ENCODE data around the gene CREB3L1. TPM values are rescaled to one million over a fixed set of nuclear protein-coding genes. Genes with fewer than 3 reads are reported as not detected.

CREB3L1 gene
- total and polyA plus RNA-seq, 2 donors (not counting 3 experiments of a cell fraction or from before 2014, with no cell fraction given): 0.23 to 0.84 TPM

DNA sequence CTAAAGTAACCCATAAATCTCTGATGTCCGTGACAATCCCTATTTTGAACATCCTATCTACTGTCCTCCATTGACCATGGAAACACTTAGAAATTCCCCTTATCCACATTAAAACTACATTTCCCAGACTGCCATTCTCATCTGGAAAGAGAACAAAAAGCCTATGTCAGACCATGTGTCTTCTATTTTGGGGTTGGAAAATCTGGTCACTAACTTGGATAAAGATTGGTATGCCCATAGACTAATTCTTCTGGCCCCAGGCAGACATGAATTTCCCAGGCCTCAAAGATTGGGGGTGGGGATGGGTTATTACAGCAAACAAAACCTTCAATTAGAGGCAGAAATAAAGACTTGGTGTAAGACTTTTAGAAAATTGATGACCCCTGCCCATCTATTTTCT lies 30.9 kb upstream of the CREB3L1 start:
- CTCF ChIA-PET: interaction anchor here (0.8 to 1.1 kb wide), 2 partner anchors 63 to 69 kb away, joined by 3 to 5 read pairs; no protein-coding TSS in a partner anchor
- no peaks in the 10 kb centered on the region for H3K9me3 ChIP-seq (replicated peaks; ENCODE audit: control insufficient read depth, insufficient read depth, low read length)

More for the DNA sequence above, 30.9 kb upstream of the CREB3L1 start:
- no peak for TF ChIP-seq MYC (IDR thresholded peaks at IDR 0.05; ENCODE audit: low read depth, low read length)
- no peak for TF ChIP-seq POLR2A (IDR thresholded peaks at IDR 0.05; ENCODE audit: low read depth, low read length)
- no peak for TF ChIP-seq POLR2AphosphoS5 (IDR thresholded peaks at IDR 0.05; ENCODE audit: insufficient read depth, low read depth, low read length)
- TF ChIP-seq, protein P1, sequence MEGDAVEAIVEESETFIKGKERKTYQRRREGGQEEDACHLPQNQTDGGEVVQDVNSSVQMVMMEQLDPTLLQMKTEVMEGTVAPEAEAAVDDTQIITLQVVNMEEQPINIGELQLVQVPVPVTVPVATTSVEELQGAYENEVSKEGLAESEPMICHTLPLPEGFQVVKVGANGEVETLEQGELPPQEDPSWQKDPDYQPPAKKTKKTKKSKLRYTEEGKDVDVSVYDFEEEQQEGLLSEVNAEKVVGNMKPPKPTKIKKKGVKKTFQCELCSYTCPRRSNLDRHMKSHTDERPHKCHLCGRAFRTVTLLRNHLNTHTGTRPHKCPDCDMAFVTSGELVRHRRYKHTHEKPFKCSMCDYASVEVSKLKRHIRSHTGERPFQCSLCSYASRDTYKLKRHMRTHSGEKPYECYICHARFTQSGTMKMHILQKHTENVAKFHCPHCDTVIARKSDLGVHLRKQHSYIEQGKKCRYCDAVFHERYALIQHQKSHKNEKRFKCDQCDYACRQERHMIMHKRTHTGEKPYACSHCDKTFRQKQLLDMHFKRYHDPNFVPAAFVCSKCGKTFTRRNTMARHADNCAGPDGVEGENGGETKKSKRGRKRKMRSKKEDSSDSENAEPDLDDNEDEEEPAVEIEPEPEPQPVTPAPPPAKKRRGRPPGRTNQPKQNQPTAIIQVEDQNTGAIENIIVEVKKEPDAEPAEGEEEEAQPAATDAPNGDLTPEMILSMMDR (IDR thresholded peaks at IDR 0.05; ENCODE audit: extremely low read depth in 1 of 2, insufficient read depth in 1 of 2, low read depth in 1 of 2, low read length in 2 of 2): no peak
- no peak for TF ChIP-seq FOS (IDR thresholded peaks at IDR 0.05; ENCODE audit: borderline replicate concordance, insufficient read depth, low read length)
- no peak for TF ChIP-seq JUN (IDR thresholded peaks at IDR 0.05; ENCODE audit: borderline replicate concordance, insufficient read depth, insufficient read length, low read depth)
- TF ChIP-seq EZH2 (IDR thresholded peaks at IDR 0.05; ENCODE audit: borderline replicate concordance, low read depth, low read length, severe bottlenecking): no peak
- TF ChIP-seq, protein P2, sequence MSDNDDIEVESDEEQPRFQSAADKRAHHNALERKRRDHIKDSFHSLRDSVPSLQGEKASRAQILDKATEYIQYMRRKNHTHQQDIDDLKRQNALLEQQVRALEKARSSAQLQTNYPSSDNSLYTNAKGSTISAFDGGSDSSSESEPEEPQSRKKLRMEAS (IDR thresholded peaks at IDR 0.05; ENCODE audit: insufficient read depth, insufficient read length): no peak
- TF ChIP-seq GATA2 (IDR thresholded peaks at IDR 0.05; ENCODE audit: insufficient read depth, insufficient read length, low read depth, low read length): no peak
- Histone ChIP-seq H3K4me1 (ENCODE audit: control insufficient read depth, extremely low read depth, insufficient read depth, low read length) (peaks cover 12% of the 10 kb centered on the region), H4K20me1 (replicated peaks; ENCODE audit: control insufficient read depth, extremely low read depth, insufficient read depth, low read length) (no peaks in the 10 kb centered on the region), H3K79me2 (ENCODE audit: control insufficient read depth, insufficient read depth, low read length) (no peaks in the 10 kb centered on the region), H3K9ac (replicated peaks; ENCODE audit: extremely low read depth, insufficient read depth, low read length) (no peak overlapping the region), H3K4me3 (replicated peaks in 1 of 3; ENCODE audit: insufficient read depth in 1 of 3, low read depth in 1 of 3, low read length in 3 of 3) (no peak overlapping the region), H3K36me3 (ENCODE audit: control insufficient read depth in 2 of 2, extremely low read depth in 1 of 2, insufficient read depth in 2 of 2, low read length in 2 of 2) (no peaks in the 10 kb centered on the region), H2AFZ (ENCODE audit: low read depth, low read length) (no peak overlapping the region), H3K27ac (ENCODE audit: insufficient read depth, low read depth, low read length) (no peak overlapping the region), H3K9me1 (replicated peaks; ENCODE audit: control insufficient read depth, extremely low read depth, insufficient read depth, low read length) (no peaks in the 10 kb centered on the region), H3K4me2 (ENCODE audit: insufficient read depth, low read length) (no peak overlapping the region), H3K27me3 (ENCODE audit: control insufficient read depth in 2 of 2, insufficient read depth in 2 of 2, low read length in 2 of 2) (no peaks in the 10 kb centered on the region)
- dilution Hi-C loops (cut with MboI; ENCODE audit: extremely low pct_ligation_motif_present, low sequenced_read_pairs) (no loop called here), intact Hi-C loops (cut with micrococcal nuclease) (no loop called here)
- no peak for FAIRE-seq
- POLR2A ChIA-PET: no interaction called here
- no TSS peak for BruUV-seq (replicated peaks)
- DNase-seq (ENCODE audit: low read depth, low spot score): no peak

Measured in endothelial cell of umbilical vein (primary cell).